Measurements from ENCODE around the gene UPK1A. TPM values are rescaled to one million over a fixed set of nuclear protein-coding genes. Genes with fewer than 3 reads are reported as not detected.

Gene UPK1A
- total and polyA plus RNA-seq, 2 donors (not counting 3 experiments of a cell fraction or from before 2014, with no cell fraction given): not detected

DNA sequence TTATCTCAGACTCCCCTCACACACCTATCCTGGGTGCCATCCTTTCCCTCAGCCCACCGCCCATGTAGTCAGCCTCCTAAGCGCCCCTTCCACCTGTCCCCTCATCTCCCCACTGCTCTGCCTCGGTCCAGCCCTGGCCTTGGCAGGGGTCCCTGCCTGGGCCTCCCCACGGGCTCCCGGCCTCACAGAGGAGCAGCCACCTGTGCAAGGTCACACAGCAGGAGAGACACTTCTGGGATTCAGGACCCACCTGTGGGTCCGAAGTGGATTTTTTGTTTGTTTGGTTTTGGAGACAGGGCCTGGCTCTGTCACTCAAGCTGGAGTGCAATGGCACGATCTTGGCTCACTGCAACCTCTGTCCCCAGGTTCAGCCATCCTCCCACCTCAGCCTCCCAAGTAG lies 713 bp upstream of the UPK1A start:
- intact Hi-C loops (cut with micrococcal nuclease) (no loop called here), dilution Hi-C loops (cut with MboI; ENCODE audit: extremely low pct_ligation_motif_present, low sequenced_read_pairs) (no loop called here)
- DNase-seq (ENCODE audit: low read depth, low spot score) (no peak), FAIRE-seq (no peak)
- ChIA-PET CTCF (no interaction called here), POLR2A (no interaction called here)
- no peaks in the 10 kb centered on the region for H3K9me1 ChIP-seq (replicated peaks; ENCODE audit: control insufficient read depth, extremely low read depth, insufficient read depth, low read length)
- H3K4me2 ChIP-seq (ENCODE audit: insufficient read depth, low read length): no peak overlapping the region
- BruUV-seq (replicated peaks): no TSS peak
- H3K79me2 ChIP-seq (ENCODE audit: control insufficient read depth, insufficient read depth, low read length): no peaks in the 10 kb centered on the region
- no peaks in the 10 kb centered on the region for H3K4me1 ChIP-seq (ENCODE audit: control insufficient read depth, extremely low read depth, insufficient read depth, low read length)
- H3K9me3 ChIP-seq (replicated peaks; ENCODE audit: control insufficient read depth, insufficient read depth, low read length): no peaks in the 10 kb centered on the region
- H4K20me1 ChIP-seq (replicated peaks; ENCODE audit: control insufficient read depth, extremely low read depth, insufficient read depth, low read length): no peaks in the 10 kb centered on the region
- H3K27ac ChIP-seq (ENCODE audit: insufficient read depth, low read depth, low read length): no peak overlapping the region
- no peak overlapping the region for H3K4me3 ChIP-seq (replicated peaks in 1 of 3; ENCODE audit: insufficient read depth in 1 of 3, low read depth in 1 of 3, low read length in 3 of 3)
- no peak overlapping the region for H2AFZ ChIP-seq (ENCODE audit: low read depth, low read length)
- H3K27me3 ChIP-seq (ENCODE audit: control insufficient read depth in 2 of 2, insufficient read depth in 2 of 2, low read length in 2 of 2): peaks cover 0 to 1% of the 10 kb centered on the region in 2 experiments
- no peak overlapping the region for H3K9ac ChIP-seq (replicated peaks; ENCODE audit: extremely low read depth, insufficient read depth, low read length)
- H3K36me3 ChIP-seq (ENCODE audit: control insufficient read depth in 2 of 2, extremely low read depth in 1 of 2, insufficient read depth in 2 of 2, low read length in 2 of 2): peaks cover 0 to 2% of the 10 kb centered on the region in 2 experiments
- no peak for TF ChIP-seq POLR2AphosphoS5 (IDR thresholded peaks at IDR 0.05; ENCODE audit: insufficient read depth, low read depth, low read length)
- TF ChIP-seq POLR2A (IDR thresholded peaks at IDR 0.05; ENCODE audit: low read depth, low read length): no peak
- TF ChIP-seq FOS (IDR thresholded peaks at IDR 0.05; ENCODE audit: borderline replicate concordance, insufficient read depth, low read length): no peak
- TF ChIP-seq JUN (IDR thresholded peaks at IDR 0.05; ENCODE audit: borderline replicate concordance, insufficient read depth, insufficient read length, low read depth): no peak
- TF ChIP-seq EZH2 (IDR thresholded peaks at IDR 0.05; ENCODE audit: borderline replicate concordance, low read depth, low read length, severe bottlenecking): no peak
- TF ChIP-seq GATA2 (IDR thresholded peaks at IDR 0.05; ENCODE audit: insufficient read depth, insufficient read length, low read depth, low read length): no peak
- TF ChIP-seq, protein P1, sequence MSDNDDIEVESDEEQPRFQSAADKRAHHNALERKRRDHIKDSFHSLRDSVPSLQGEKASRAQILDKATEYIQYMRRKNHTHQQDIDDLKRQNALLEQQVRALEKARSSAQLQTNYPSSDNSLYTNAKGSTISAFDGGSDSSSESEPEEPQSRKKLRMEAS (IDR thresholded peaks at IDR 0.05; ENCODE audit: insufficient read depth, insufficient read length): no peak
- TF ChIP-seq MYC (IDR thresholded peaks at IDR 0.05; ENCODE audit: low read depth, low read length): no peak
- TF ChIP-seq, protein P2, sequence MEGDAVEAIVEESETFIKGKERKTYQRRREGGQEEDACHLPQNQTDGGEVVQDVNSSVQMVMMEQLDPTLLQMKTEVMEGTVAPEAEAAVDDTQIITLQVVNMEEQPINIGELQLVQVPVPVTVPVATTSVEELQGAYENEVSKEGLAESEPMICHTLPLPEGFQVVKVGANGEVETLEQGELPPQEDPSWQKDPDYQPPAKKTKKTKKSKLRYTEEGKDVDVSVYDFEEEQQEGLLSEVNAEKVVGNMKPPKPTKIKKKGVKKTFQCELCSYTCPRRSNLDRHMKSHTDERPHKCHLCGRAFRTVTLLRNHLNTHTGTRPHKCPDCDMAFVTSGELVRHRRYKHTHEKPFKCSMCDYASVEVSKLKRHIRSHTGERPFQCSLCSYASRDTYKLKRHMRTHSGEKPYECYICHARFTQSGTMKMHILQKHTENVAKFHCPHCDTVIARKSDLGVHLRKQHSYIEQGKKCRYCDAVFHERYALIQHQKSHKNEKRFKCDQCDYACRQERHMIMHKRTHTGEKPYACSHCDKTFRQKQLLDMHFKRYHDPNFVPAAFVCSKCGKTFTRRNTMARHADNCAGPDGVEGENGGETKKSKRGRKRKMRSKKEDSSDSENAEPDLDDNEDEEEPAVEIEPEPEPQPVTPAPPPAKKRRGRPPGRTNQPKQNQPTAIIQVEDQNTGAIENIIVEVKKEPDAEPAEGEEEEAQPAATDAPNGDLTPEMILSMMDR (IDR thresholded peaks at IDR 0.05; ENCODE audit: extremely low read depth in 1 of 2, insufficient read depth in 1 of 2, low read depth in 1 of 2, low read length in 2 of 2): no peak
